IMR-90 (cell line): ENCODE data around the gene HOXC10. TPM values are rescaled to one million over a fixed set of nuclear protein-coding genes. Genes with fewer than 3 reads are reported as not detected.

Source experiments
- ATAC-seq: fragments of 200-7000 bp; cut with Tn5 transposase; 2 replicates; pipeline ENCODE4 v1.9.1; 2020; ENCODE audit warnings: low read depth, mild to moderate bottlenecking, moderate library complexity
- BruUV-seq: library from RNA; stranded (reverse); fragments of 400-500 nt; replicated peaks from 2 replicates; lab custom pipeline; 2021; lab: Mats Ljungman, UMichigan
- CTCF ChIA-PET: fragments of 300-600 bp; formaldehyde crosslinking; extraction: SDS; loops from one replicate; lab custom pipeline; 2021; ENCODE audit warnings: antibody characterized with exemption; lab: Yijun Ruan, JAX
- POLR2A ChIA-PET: fragments of 300-600 bp; sonication (Branson Sonifier 250); formaldehyde crosslinking; loops from one replicate; lab custom pipeline; 2022; ENCODE audit warnings: antibody characterized with exemption; ENCODE audit not compliant: unreplicated experiment; lab: Charles Lee
- DNase-seq: peaks from one replicate; pipeline ENCODE4 v3.0.0; 2013
- H2AFZ ChIP-seq: replicated peaks from 2 replicates; pipeline ENCODE3; 2013; ENCODE audit warnings: low read length, mild to moderate bottlenecking; ENCODE audit not compliant: poor library complexity
- H2AK5ac ChIP-seq: 2 replicates; pipeline ENCODE4 v1.6.1; 2013; ENCODE audit warnings: low read depth, low read length, inconsistent platforms
- H2AK9ac ChIP-seq: replicated peaks from 2 replicates; pipeline ENCODE3; 2013; ENCODE audit warnings: mild to moderate bottlenecking, low read depth, low read length, moderate library complexity; ENCODE audit not compliant: poor library complexity
- H2BK120ac ChIP-seq: 2 replicates; pipeline ENCODE4 v1.6.1; 2013; ENCODE audit warnings: low read depth, low read length, inconsistent platforms
- H2BK15ac ChIP-seq: 3 replicates; pipeline ENCODE4 v1.6.1; 2013; ENCODE audit warnings: low read depth, low read length, inconsistent platforms
- H2BK20ac ChIP-seq: 2 replicates; pipeline ENCODE4 v1.6.1; 2013; ENCODE audit warnings: low read depth, mild to moderate bottlenecking, inconsistent platforms, low read length, moderate library complexity
- H2BK5ac ChIP-seq: 2 replicates; pipeline ENCODE4 v1.6.1; 2013; ENCODE audit warnings: mild to moderate bottlenecking, low read depth, low read length, inconsistent platforms; ENCODE audit not compliant: poor library complexity, severe bottlenecking
- H3K14ac ChIP-seq: replicated peaks from 2 replicates; pipeline ENCODE4 v1.6.1; 2013; ENCODE audit warnings: low read depth, low read length, inconsistent platforms
- H3K18ac ChIP-seq: 2 replicates; pipeline ENCODE4 v1.6.1; 2013; ENCODE audit warnings: low read depth, low read length, control low read depth
- H3K23ac ChIP-seq: 2 replicates; pipeline ENCODE4 v1.6.1; 2013; ENCODE audit warnings: low read depth, low read length, inconsistent platforms
- H3K27ac ChIP-seq: 2 replicates; pipeline ENCODE4 v1.5.1; 2013; ENCODE audit warnings: mild to moderate bottlenecking, control low read depth, low read length; ENCODE audit not compliant: insufficient read depth
- H3K27me3 ChIP-seq: 2 replicates; pipeline ENCODE4 v1.6.1; 2013; ENCODE audit warnings: low read length; ENCODE audit not compliant: control insufficient read depth, insufficient read depth
- H3K36me3 ChIP-seq: 2 replicates; pipeline ENCODE4 v1.6.1; 2013; ENCODE audit warnings: low read length, mixed read lengths; ENCODE audit not compliant: control insufficient read depth, insufficient read depth
- H3K4ac ChIP-seq: 2 replicates; pipeline ENCODE4 v1.6.1; 2013; ENCODE audit warnings: low read depth, low read length, inconsistent platforms
- H3K4me1 ChIP-seq: 2 replicates; pipeline ENCODE4 v1.6.1; 2013; ENCODE audit warnings: low read length, mixed read lengths; ENCODE audit not compliant: control insufficient read depth, insufficient read depth
- H3K4me2 ChIP-seq: 2 replicates; pipeline ENCODE4 v1.6.1; 2013; ENCODE audit warnings: low read depth, mild to moderate bottlenecking, control low read depth, low read length, moderate library complexity
- H3K4me3 ChIP-seq: 2 replicates; pipeline ENCODE4 v1.5.1; 2013; ENCODE audit warnings: low read depth, mild to moderate bottlenecking, control low read depth, low read length, moderate library complexity; ENCODE audit not compliant: insufficient read depth
- H3K56ac ChIP-seq: 2 replicates; pipeline ENCODE4 v1.6.1; 2013; ENCODE audit warnings: low read length, inconsistent platforms; ENCODE audit not compliant: insufficient read depth; ENCODE audit errors: extremely low read depth
- H3K79me1 ChIP-seq, 2 experiments: 2 replicates each; pipeline ENCODE4 v1.6.1; 2013; ENCODE audit warnings: low read length in 2 of 2, inconsistent platforms in 1 of 2, low read depth in 1 of 2
- H3K9ac ChIP-seq: 2 replicates; pipeline ENCODE4 v1.6.1; 2013; ENCODE audit warnings: low read depth, low read length, control low read depth
- H3K9me1 ChIP-seq: 2 replicates; pipeline ENCODE4 v1.6.1; 2013; ENCODE audit warnings: low read length, inconsistent platforms; ENCODE audit not compliant: insufficient read depth
- H3K9me3 ChIP-seq: 2 replicates; pipeline ENCODE4 v1.6.1; 2013; ENCODE audit warnings: low read length; ENCODE audit not compliant: control insufficient read depth, insufficient read depth
- H4K20me1 ChIP-seq: 2 replicates; pipeline ENCODE4 v1.6.1; 2013; ENCODE audit warnings: low read length, inconsistent platforms; ENCODE audit not compliant: insufficient read depth
- H4K5ac ChIP-seq: 2 replicates; pipeline ENCODE4 v1.6.1; 2013; ENCODE audit warnings: mild to moderate bottlenecking, low read depth, low read length, control low read depth
- H4K8ac ChIP-seq, 2 experiments: 2 replicates each; pipeline ENCODE4 v1.6.1; 2013; ENCODE audit warnings: low read depth in 2 of 2, low read length in 2 of 2, control low read depth in 1 of 2, inconsistent platforms in 1 of 2
- H4K91ac ChIP-seq: 2 replicates; pipeline ENCODE4 v1.6.1; 2013; ENCODE audit warnings: low read depth, low read length, inconsistent platforms; ENCODE audit not compliant: insufficient read depth
- CEBPB ChIP-seq: IDR thresholded peaks from 2 replicates; pipeline ENCODE4 v1.6.1; 2012; ENCODE audit warnings: low read depth, low read length, improper control_type of control experiment
- FOS ChIP-seq: fragments of 150-350 bp; IDR thresholded peaks from 2 replicates; pipeline ENCODE4 v1.6.1; 2016; ENCODE audit warnings: low read depth, low read length
- POLR2A ChIP-seq: IDR thresholded peaks from 2 replicates; pipeline ENCODE4 v1.6.1; 2012; ENCODE audit warnings: mild to moderate bottlenecking, low read depth, low read length
- RAD21 ChIP-seq: IDR thresholded peaks from 2 replicates; pipeline ENCODE4 v1.6.1; 2012; ENCODE audit warnings: low read length, improper control_type of control experiment
- RCOR1 ChIP-seq: IDR thresholded peaks from 2 replicates; pipeline ENCODE4 v1.6.1; 2012; ENCODE audit warnings: mild to moderate bottlenecking, low read length, improper control_type of control experiment; ENCODE audit not compliant: insufficient replicate concordance
- WGBS, 2 experiments: methylation state at CpG; one replicate each; pipeline versions ENCODE4 v1.1.5 to v1.1.7; 2013; ENCODE audit warnings: missing lambda C conversion rate in 2 of 2; ENCODE audit not compliant: insufficient read length in 1 of 2; ENCODE audit errors: extremely low coverage in 2 of 2; 5-methylcytosine and 5-hydroxymethylcytosine counted together
- dilution Hi-C: fragments of 300-500 bp; cut with HindIII; formaldehyde crosslinking; loops from one replicate; pipeline ENCODE4 v1.14.3; 2018; ENCODE audit warnings: low sequenced_read_pairs; ENCODE audit not compliant: unreplicated experiment
- in situ Hi-C: fragments of 300-500 bp; cut with MboI; formaldehyde crosslinking; loops from 3 replicates; pipeline ENCODE4 v1.14.3; 2019; ENCODE audit warnings: low sequenced_read_pairs, inconsistent platforms, mixed read lengths
- intact Hi-C: fragments of 100-400 bp; cut with micrococcal nuclease; formaldehyde crosslinking; loops from 2 replicates; pipeline ENCODE4 v1.10.0; 2022
- polyA plus RNA-seq, 3 experiments: library from polyadenylated mRNA; depleted of rRNA; stranded (reverse); fragments of >200 nt; gene quantifications; 2 replicates each; pipeline ENCODE4 v1.2.3, GENCODE V29; 2012; ENCODE audit warnings: low replicate concordance in 1 of 3
- total RNA-seq: library from RNA; depleted of rRNA; stranded (reverse); fragments of >200 nt; gene quantifications from 2 replicates; pipeline ENCODE4 v1.2.3, GENCODE V29; 2012

HOXC10 gene
- total and polyA plus RNA-seq, 2 of the 4 experiments (the other 2 are of a cell fraction): 0.15 TPM; not detected in 1

- intact Hi-C loops (no loop called here), dilution Hi-C loops (no loop called here), in situ Hi-C loops (no loop called here)
- Histone ChIP-seq H3K4me1 (peaks cover 2% of the 10 kb centered on the region; the same call in 1 of the 2 replicates), H2BK5ac (no peak within 1 kb of the TSS), H3K23ac (no peak within 1 kb of the TSS), H3K4ac (no peak within 1 kb of the TSS), H3K56ac (no peak within 1 kb of the TSS), H2BK15ac (no peak within 1 kb of the TSS), H3K9me1 (no peaks in the 10 kb centered on the region), H3K4me2 (no peak within 1 kb of the TSS), H3K36me3 (no peaks in the 10 kb centered on the region), H3K18ac (no peak within 1 kb of the TSS), H4K20me1 (peaks cover 2% of the 10 kb centered on the region; the same call in 1 of the 2 replicates), H2AK5ac (no peak within 1 kb of the TSS), H3K14ac (no peak within 1 kb of the TSS), H3K4me3 (no peak within 1 kb of the TSS), H4K5ac (no peak within 1 kb of the TSS), H2BK120ac (no peak within 1 kb of the TSS), H4K8ac (no peak within 1 kb of the TSS), H2AK9ac (no peak within 1 kb of the TSS), H2AFZ (peak within 1 kb of the TSS; percentile 32), H2BK20ac (no peak within 1 kb of the TSS), H3K9ac (no peak within 1 kb of the TSS), H4K91ac (no peak within 1 kb of the TSS), H3K9me3 (peaks cover 15% of the 10 kb centered on the region), H3K27me3 (peaks cover 98% of the 10 kb centered on the region), H3K27ac (no peak within 1 kb of the TSS), H3K79me1 (no peaks in the 10 kb centered on the region)
- BruUV-seq: no TSS peak
- CTCF ChIA-PET: no interaction called here
- TF ChIP-seq POLR2A (no peak), RCOR1 (no peak), CEBPB (no peak), RAD21 (no peak), FOS (no peak)
- POLR2A ChIA-PET: no interaction called here
- no peak for ATAC-seq
- WGBS, 2 experiments: no CpG with 5 or more reads among the region's 21 CpGs
- no peak for DNase-seq
Measured at GRCh38 chr12:53972722-53973235, 12.2 kb upstream of the HOXC10 start, which contains the start of gene HOXC11. Gene HOXC11 (plus strand): TSS chr12:53973126. CDS start chr12:53973242, 116 bp downstream.
